WTC11 (cell line): ENCODE results near the gene MEP1B. TPM values are rescaled to one million over a fixed set of nuclear protein-coding genes. Genes with fewer than 3 reads are reported as not detected.

Experiments used
- ATAC-seq: fragments of 200-7000 bp; cut with Tn5 transposase; 2 replicates; pipeline ENCODE4 v1.10.0; 2021; ENCODE audit warnings: mild to moderate bottlenecking, moderate library complexity
- CTCF ChIA-PET: fragments of 300-600 bp; sonication (Branson Sonifier 250); formaldehyde crosslinking; loops from one replicate; lab custom pipeline; 2021; ENCODE audit warnings: antibody characterized with exemption; lab: Charles Lee
- POLR2A ChIA-PET: fragments of 350-600 bp; sonication (Branson Sonifier 250); formaldehyde crosslinking; loops from one replicate; lab custom pipeline; 2021; ENCODE audit warnings: antibody characterized with exemption; lab: Charles Lee
- DNase-seq: peaks from one replicate; pipeline ENCODE4 v3.0.0; 2021; ENCODE audit warnings: low spot score
- H3K27ac Mint-ChIP-seq: 2 replicates; pipeline ENCODE4 v1.8.0; 2021; ENCODE audit warnings: mixed read lengths
- H3K27me3 Mint-ChIP-seq: 2 replicates; pipeline ENCODE4 v1.8.0; 2021; ENCODE audit warnings: low read depth, mild to moderate bottlenecking, moderate library complexity, mixed read lengths
- H3K36me3 Mint-ChIP-seq: 2 replicates; pipeline ENCODE4 v1.8.0; 2021; ENCODE audit warnings: mixed read lengths
- H3K4me1 Mint-ChIP-seq: 2 replicates; pipeline ENCODE4 v1.8.0; 2022; ENCODE audit warnings: mixed read lengths
- H3K4me3 Mint-ChIP-seq: 2 replicates; pipeline ENCODE4 v1.8.0; 2021; ENCODE audit warnings: mild to moderate bottlenecking, moderate library complexity, mixed read lengths
- H3K9me3 Mint-ChIP-seq: 2 replicates; pipeline ENCODE4 v1.8.0; 2021; ENCODE audit warnings: mixed read lengths
- ESRRA ChIP-seq: sonication (generic); formaldehyde crosslinking; IDR thresholded peaks from 2 replicates; pipeline ENCODE4 v1.8.1; 2022; ENCODE audit warnings: mild to moderate bottlenecking, missing genetic modification reagents, borderline replicate concordance
- FOXK1 ChIP-seq: sonication (generic); formaldehyde crosslinking; IDR thresholded peaks from 2 replicates; pipeline ENCODE4 v1.8.0; 2022; ENCODE audit warnings: mild to moderate bottlenecking, moderate library complexity, missing genetic modification reagents
- RORB ChIP-seq: fragments of 250-450 bp; sonication (Bioruptor Pico); IDR thresholded peaks from 2 replicates; pipeline ENCODE4 v1.9.0; 2021; ENCODE audit warnings: mild to moderate bottlenecking
- SMAD3 ChIP-seq: sonication (generic); formaldehyde crosslinking; IDR thresholded peaks from 2 replicates; pipeline ENCODE4 v1.8.0; 2022; ENCODE audit warnings: missing genetic modification reagents, mild to moderate bottlenecking, borderline replicate concordance
- SP1 ChIP-seq: sonication (generic); formaldehyde crosslinking; conservative IDR thresholded peaks from 2 replicates; pipeline ENCODE4 v1.8.1; 2022; ENCODE audit warnings: missing genetic modification reagents
- total RNA-seq: library from RNA; stranded (reverse); gene quantifications from 3 replicates; pipeline ENCODE4 v1.2.3, GENCODE V29; 2021
- TF ChIP-seq, protein P1 (sequence below): sonication (generic); formaldehyde crosslinking; conservative IDR thresholded peaks from 2 replicates; pipeline ENCODE4 v1.8.1; 2023; ENCODE audit warnings: mild to moderate bottlenecking, low read depth, missing genetic modification reagents, moderate library complexity
- TF ChIP-seq, protein P2 (sequence below): fragments of 250-450 bp; sonication (Bioruptor Pico); IDR thresholded peaks from 2 replicates; pipeline ENCODE4 v1.8.0; 2021; ENCODE audit warnings: mild to moderate bottlenecking

Gene MEP1B
- total RNA-seq, 1 experiment from 2014 or later, result not detected

DNA sequence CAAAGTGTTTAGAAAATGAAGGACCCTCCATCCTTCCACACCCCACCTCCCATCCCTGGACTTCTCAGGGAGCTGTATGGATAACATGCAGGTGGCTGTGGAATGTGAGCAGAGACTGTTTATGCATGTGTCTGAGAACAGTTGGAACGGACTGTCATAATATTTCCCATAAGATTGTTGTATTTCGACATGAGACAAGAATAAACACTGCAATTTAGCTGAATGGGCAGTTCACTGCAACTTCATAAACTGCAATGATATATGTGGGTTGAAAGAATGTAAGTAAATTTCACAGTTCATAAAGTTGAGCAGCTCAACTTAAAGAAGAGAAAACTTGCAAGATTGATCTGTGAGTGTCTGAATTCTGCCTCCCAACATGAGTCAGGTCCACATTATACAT, 74.6 kb downstream of the MEP1B start:
- ATAC-seq (no peak), DNase-seq (no peak)
- CTCF ChIA-PET, result interaction anchor here (0.6 kb wide), 1 partner anchor 219 kb away, joined by 3 read pairs; no protein-coding TSS in a partner anchor
- Mint-ChIP-seq H3K27me3 (no peaks in the 10 kb centered on the region), H3K27ac (no peak overlapping the region), H3K36me3 (0 out of 2 replicates have a peak, but pooled peaks cover 1% of the 10 kb centered on the region), H3K4me1 (peaks cover 2% of the 10 kb centered on the region; the same call in 1 of the 2 replicates), H3K4me3 (no peak overlapping the region), H3K9me3 (peaks cover 3% of the 10 kb centered on the region; the same call in 1 of the 2 replicates)
- POLR2A ChIA-PET, result no interaction called here
- no peak for TF ChIP-seq SP1 (CRISPR knock-in tag)
- TF ChIP-seq, protein P1, sequence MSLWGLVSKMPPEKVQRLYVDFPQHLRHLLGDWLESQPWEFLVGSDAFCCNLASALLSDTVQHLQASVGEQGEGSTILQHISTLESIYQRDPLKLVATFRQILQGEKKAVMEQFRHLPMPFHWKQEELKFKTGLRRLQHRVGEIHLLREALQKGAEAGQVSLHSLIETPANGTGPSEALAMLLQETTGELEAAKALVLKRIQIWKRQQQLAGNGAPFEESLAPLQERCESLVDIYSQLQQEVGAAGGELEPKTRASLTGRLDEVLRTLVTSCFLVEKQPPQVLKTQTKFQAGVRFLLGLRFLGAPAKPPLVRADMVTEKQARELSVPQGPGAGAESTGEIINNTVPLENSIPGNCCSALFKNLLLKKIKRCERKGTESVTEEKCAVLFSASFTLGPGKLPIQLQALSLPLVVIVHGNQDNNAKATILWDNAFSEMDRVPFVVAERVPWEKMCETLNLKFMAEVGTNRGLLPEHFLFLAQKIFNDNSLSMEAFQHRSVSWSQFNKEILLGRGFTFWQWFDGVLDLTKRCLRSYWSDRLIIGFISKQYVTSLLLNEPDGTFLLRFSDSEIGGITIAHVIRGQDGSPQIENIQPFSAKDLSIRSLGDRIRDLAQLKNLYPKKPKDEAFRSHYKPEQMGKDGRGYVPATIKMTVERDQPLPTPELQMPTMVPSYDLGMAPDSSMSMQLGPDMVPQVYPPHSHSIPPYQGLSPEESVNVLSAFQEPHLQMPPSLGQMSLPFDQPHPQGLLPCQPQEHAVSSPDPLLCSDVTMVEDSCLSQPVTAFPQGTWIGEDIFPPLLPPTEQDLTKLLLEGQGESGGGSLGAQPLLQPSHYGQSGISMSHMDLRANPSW, result no peak

DNA sequence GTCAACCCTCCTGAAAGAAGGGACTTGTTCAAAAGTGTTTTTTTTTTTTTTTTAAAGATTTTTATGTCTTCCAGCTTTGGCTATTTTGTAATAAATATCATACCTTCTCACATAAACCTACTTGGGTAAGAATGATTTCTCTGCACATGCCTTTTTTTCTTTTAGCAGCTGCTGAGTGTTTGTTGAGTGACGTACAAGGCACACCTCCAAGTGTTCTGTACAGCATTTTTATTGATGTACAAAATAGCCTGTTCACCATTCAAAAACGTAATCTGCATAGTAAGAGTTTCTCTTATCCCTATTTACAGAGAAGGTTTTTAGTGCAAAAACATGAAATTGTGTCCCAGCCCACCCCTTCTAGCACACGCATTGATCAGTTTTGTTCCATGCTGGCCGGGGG, 77.6 kb downstream of the MEP1B start:
- Mint-ChIP-seq H3K27me3 (no peaks in the 10 kb centered on the region), H3K36me3 (0 out of 2 replicates have a peak, but pooled peaks cover 5% of the 10 kb centered on the region), H3K9me3 (no peaks in the 10 kb centered on the region), H3K4me3 (no peak overlapping the region), H3K27ac (no peak overlapping the region), H3K4me1 (peaks cover 15% of the 10 kb centered on the region)
- CTCF ChIA-PET, result interaction anchor here (0.7 to 1.2 kb wide), 2 partner anchors 22 to 285 kb away, joined by 3 read pairs; no protein-coding TSS in a partner anchor
- POLR2A ChIA-PET, result no interaction called here
- ATAC-seq (no peak), DNase-seq (no peak)
- TF ChIP-seq, protein P2, sequence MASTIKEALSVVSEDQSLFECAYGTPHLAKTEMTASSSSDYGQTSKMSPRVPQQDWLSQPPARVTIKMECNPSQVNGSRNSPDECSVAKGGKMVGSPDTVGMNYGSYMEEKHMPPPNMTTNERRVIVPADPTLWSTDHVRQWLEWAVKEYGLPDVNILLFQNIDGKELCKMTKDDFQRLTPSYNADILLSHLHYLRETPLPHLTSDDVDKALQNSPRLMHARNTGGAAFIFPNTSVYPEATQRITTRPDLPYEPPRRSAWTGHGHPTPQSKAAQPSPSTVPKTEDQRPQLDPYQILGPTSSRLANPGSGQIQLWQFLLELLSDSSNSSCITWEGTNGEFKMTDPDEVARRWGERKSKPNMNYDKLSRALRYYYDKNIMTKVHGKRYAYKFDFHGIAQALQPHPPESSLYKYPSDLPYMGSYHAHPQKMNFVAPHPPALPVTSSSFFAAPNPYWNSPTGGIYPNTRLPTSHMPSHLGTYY (CRISPR knock-in tag), result no peak
- TF ChIP-seq FOXK1 (CRISPR knock-in tag) (no peak), ESRRA (CRISPR knock-in tag) (no peak), RORB (CRISPR knock-in tag) (no peak), SMAD3 (CRISPR knock-in tag) (no peak)

Other genes starting within 250 kb of the MEP1B start
- gene TRAPPC8, start 246.9 kb upstream of the MEP1B start, total RNA-seq, result 45.4 to 56.3 TPM (median 53.2 TPM) in 3 replicates
- 13.8 to 14.9 TPM (median 14.4 TPM) in 3 replicates for gene RNF125, start 171.2 kb upstream of the MEP1B start, total RNA-seq
- 98.4 to 106 TPM (median 103 TPM) in 3 replicates for gene RNF138, start 98.2 kb upstream of the MEP1B start, total RNA-seq